WTC11 (cell line): ENCODE measurements around the gene CCDC57. TPM values are rescaled to one million over a fixed set of nuclear protein-coding genes. Genes with fewer than 3 reads are reported as not detected.

ENCODE experiments used
- ATAC-seq: fragments of 200-7000 bp; cut with Tn5 transposase; 2 replicates; pipeline ENCODE4 v1.10.0; 2021; ENCODE audit warnings: mild to moderate bottlenecking, moderate library complexity
- CTCF ChIA-PET: fragments of 300-600 bp; sonication (Branson Sonifier 250); formaldehyde crosslinking; loops from one replicate; lab custom pipeline; 2021; ENCODE audit warnings: antibody characterized with exemption; lab: Charles Lee
- POLR2A ChIA-PET: fragments of 350-600 bp; sonication (Branson Sonifier 250); formaldehyde crosslinking; loops from one replicate; lab custom pipeline; 2021; ENCODE audit warnings: antibody characterized with exemption; lab: Charles Lee
- DNase-seq: peaks from one replicate; pipeline ENCODE4 v3.0.0; 2021; ENCODE audit warnings: low spot score
- H3K27ac Mint-ChIP-seq: 2 replicates; pipeline ENCODE4 v1.8.0; 2021; ENCODE audit warnings: mixed read lengths
- H3K27me3 Mint-ChIP-seq: 2 replicates; pipeline ENCODE4 v1.8.0; 2021; ENCODE audit warnings: low read depth, mild to moderate bottlenecking, moderate library complexity, mixed read lengths
- H3K36me3 Mint-ChIP-seq: 2 replicates; pipeline ENCODE4 v1.8.0; 2021; ENCODE audit warnings: mixed read lengths
- H3K4me1 Mint-ChIP-seq: 2 replicates; pipeline ENCODE4 v1.8.0; 2022; ENCODE audit warnings: mixed read lengths
- H3K4me3 Mint-ChIP-seq: 2 replicates; pipeline ENCODE4 v1.8.0; 2021; ENCODE audit warnings: mild to moderate bottlenecking, moderate library complexity, mixed read lengths
- H3K9me3 Mint-ChIP-seq: 2 replicates; pipeline ENCODE4 v1.8.0; 2021; ENCODE audit warnings: mixed read lengths
- AR ChIP-seq: fragments of 250-450 bp; sonication (Bioruptor Pico); IDR thresholded peaks from 2 replicates; pipeline ENCODE4 v1.9.0; 2021; ENCODE audit warnings: mild to moderate bottlenecking
- ATF3 ChIP-seq: sonication (generic); formaldehyde crosslinking; conservative IDR thresholded peaks from 2 replicates; pipeline ENCODE4 v1.8.1; 2022; ENCODE audit warnings: mild to moderate bottlenecking, missing genetic modification reagents
- CBFB ChIP-seq: sonication (generic); formaldehyde crosslinking; IDR thresholded peaks from 2 replicates; pipeline ENCODE4 v1.8.1; 2022; ENCODE audit warnings: mild to moderate bottlenecking, low read depth, missing genetic modification reagents
- CREM ChIP-seq: sonication (generic); formaldehyde crosslinking; IDR thresholded peaks from 2 replicates; pipeline ENCODE4 v1.8.1; 2022; ENCODE audit warnings: mild to moderate bottlenecking, missing genetic modification reagents, moderate library complexity
- E2F4 ChIP-seq: sonication (generic); formaldehyde crosslinking; IDR thresholded peaks from 2 replicates; pipeline ENCODE4 v1.8.1; 2022; ENCODE audit warnings: low read depth, mild to moderate bottlenecking, moderate library complexity, missing genetic modification reagents, borderline replicate concordance
- ELF4 ChIP-seq: sonication (generic); formaldehyde crosslinking; IDR thresholded peaks from 2 replicates; pipeline ENCODE4 v1.8.1; 2022; ENCODE audit warnings: low read depth, mild to moderate bottlenecking, moderate library complexity, missing genetic modification reagents
- ERG ChIP-seq: fragments of 250-450 bp; sonication (Bioruptor Pico); IDR thresholded peaks from 2 replicates; pipeline ENCODE4 v1.8.0; 2021; ENCODE audit warnings: mild to moderate bottlenecking
- FOXJ3 ChIP-seq: sonication (generic); formaldehyde crosslinking; IDR thresholded peaks from 2 replicates; pipeline ENCODE4 v1.9.0; 2021; ENCODE audit warnings: missing genetic modification reagents, mild to moderate bottlenecking, borderline replicate concordance
- FOXK1 ChIP-seq: sonication (generic); formaldehyde crosslinking; IDR thresholded peaks from 2 replicates; pipeline ENCODE4 v1.8.0; 2022; ENCODE audit warnings: mild to moderate bottlenecking, moderate library complexity, missing genetic modification reagents
- FOXP1 ChIP-seq: sonication (generic); formaldehyde crosslinking; IDR thresholded peaks from 2 replicates; pipeline ENCODE4 v1.8.0; 2022; ENCODE audit warnings: missing genetic modification reagents, mild to moderate bottlenecking, moderate library complexity, borderline replicate concordance
- IRF2 ChIP-seq: sonication (generic); formaldehyde crosslinking; IDR thresholded peaks from 2 replicates; pipeline ENCODE4 v1.8.0; 2022; ENCODE audit warnings: low read depth, missing genetic modification reagents, borderline replicate concordance
- MAX ChIP-seq: sonication (generic); formaldehyde crosslinking; IDR thresholded peaks from 2 replicates; pipeline ENCODE4 v1.8.0; 2022; ENCODE audit warnings: mild to moderate bottlenecking, missing genetic modification reagents
- NFYB ChIP-seq: sonication (generic); formaldehyde crosslinking; conservative IDR thresholded peaks from 2 replicates; pipeline ENCODE4 v1.8.0; 2022; ENCODE audit warnings: low read depth, missing genetic modification reagents
- NR3C1 ChIP-seq: sonication (generic); formaldehyde crosslinking; conservative IDR thresholded peaks from 2 replicates; pipeline ENCODE4 v1.8.1; 2023; ENCODE audit warnings: low read depth, mild to moderate bottlenecking, missing genetic modification reagents
- RORB ChIP-seq: fragments of 250-450 bp; sonication (Bioruptor Pico); IDR thresholded peaks from 2 replicates; pipeline ENCODE4 v1.9.0; 2021; ENCODE audit warnings: mild to moderate bottlenecking
- USF1 ChIP-seq: sonication (generic); formaldehyde crosslinking; IDR thresholded peaks from 2 replicates; pipeline ENCODE4 v1.8.0; 2022; ENCODE audit warnings: mild to moderate bottlenecking, missing genetic modification reagents
- USF2 ChIP-seq: sonication (generic); formaldehyde crosslinking; IDR thresholded peaks from 2 replicates; pipeline ENCODE4 v1.8.1; 2023; ENCODE audit warnings: mild to moderate bottlenecking, missing genetic modification reagents, moderate library complexity
- ZNF396 ChIP-seq: fragments of 250-450 bp; sonication (Bioruptor Pico); IDR thresholded peaks from 2 replicates; pipeline ENCODE4 v1.8.0; 2021; ENCODE audit warnings: mild to moderate bottlenecking, moderate library complexity, borderline replicate concordance
- ZNF423 ChIP-seq: fragments of 250-450 bp; sonication (Bioruptor Pico); IDR thresholded peaks from 2 replicates; pipeline ENCODE4 v2.1.2; 2022; ENCODE audit warnings: mild to moderate bottlenecking, moderate library complexity
- total RNA-seq: library from RNA; stranded (reverse); gene quantifications from 3 replicates; pipeline ENCODE4 v1.2.3, GENCODE V29; 2021

CCDC57 gene
- total RNA-seq, 1 experiment from 2014 or later = 20.0 TPM

- TF ChIP-seq ELF4 (CRISPR knock-in tag) = no peak
- TF ChIP-seq AR (CRISPR knock-in tag) = no peak
- no peak for TF ChIP-seq FOXK1 (CRISPR knock-in tag)
- TF ChIP-seq IRF2 (CRISPR knock-in tag) = no peak
- TF ChIP-seq E2F4 (CRISPR knock-in tag) = no peak
- no peak for TF ChIP-seq NR3C1 (CRISPR knock-in tag)
- TF ChIP-seq CBFB (CRISPR knock-in tag) = no peak
- no peak for TF ChIP-seq ERG
- no peak for TF ChIP-seq ATF3 (CRISPR knock-in tag)
- no peak for TF ChIP-seq FOXP1 (CRISPR knock-in tag)
- no peak for TF ChIP-seq USF1 (CRISPR knock-in tag)
Measured at GRCh38 chr17:82082456-82082855, 130.2 kb downstream of the CCDC57 start (continued).

GRCh38 chr17:82081966-82082365 lies 130.7 kb downstream of the CCDC57 start:
- DNase-seq = no peak
- Mint-ChIP-seq H3K27ac (no peak overlapping the region), H3K36me3 (peaks cover 22% of the 10 kb centered on the region), H3K4me3 (no peak overlapping the region), H3K4me1 (no peaks in the 10 kb centered on the region), H3K27me3 (no peaks in the 10 kb centered on the region), H3K9me3 (no peaks in the 10 kb centered on the region)
- no peak for ATAC-seq
- POLR2A ChIA-PET = interaction anchor here (1.0 kb wide), 1 partner anchor 49 kb away, joined by 3 read pairs; no protein-coding TSS in a partner anchor
- TF ChIP-seq FOXK1 (CRISPR knock-in tag) = no peak
- TF ChIP-seq FOXJ3 = no peak
- TF ChIP-seq ERG = no peak
- no peak for TF ChIP-seq MAX (CRISPR knock-in tag)
- TF ChIP-seq CREM (CRISPR knock-in tag) = no peak
- no peak for TF ChIP-seq ZNF423 (CRISPR knock-in tag)
- no peak for TF ChIP-seq NFYB (CRISPR knock-in tag)
- no peak for TF ChIP-seq USF2 (CRISPR knock-in tag)
- no peak for TF ChIP-seq RORB
- TF ChIP-seq ZNF396 (CRISPR knock-in tag) = no peak
- CTCF ChIA-PET = interaction anchor here (2.0 kb wide), 1 partner anchor 52 kb away, joined by 8 read pairs; no protein-coding TSS in a partner anchor
